Activated T-helper 1 cell treated with Interleukin-2 at 50 U/mL for 16 hours (primary cell): ENCODE measurements around the gene GDPD4.
A peak's percentile ranks its signal among the peaks of the same experiment; 100 is the strongest.

Experiments used
- DNase-seq: peaks from one replicate; pipeline ENCODE4 v3.0.0-alpha.2; 2020; ENCODE audit warnings: low read depth

Gene GDPD4

GRCh38 chr11:77189588-77190210, 111.8 kb downstream of the GDPD4 start:
- DNase-seq, result no peak

DNA sequence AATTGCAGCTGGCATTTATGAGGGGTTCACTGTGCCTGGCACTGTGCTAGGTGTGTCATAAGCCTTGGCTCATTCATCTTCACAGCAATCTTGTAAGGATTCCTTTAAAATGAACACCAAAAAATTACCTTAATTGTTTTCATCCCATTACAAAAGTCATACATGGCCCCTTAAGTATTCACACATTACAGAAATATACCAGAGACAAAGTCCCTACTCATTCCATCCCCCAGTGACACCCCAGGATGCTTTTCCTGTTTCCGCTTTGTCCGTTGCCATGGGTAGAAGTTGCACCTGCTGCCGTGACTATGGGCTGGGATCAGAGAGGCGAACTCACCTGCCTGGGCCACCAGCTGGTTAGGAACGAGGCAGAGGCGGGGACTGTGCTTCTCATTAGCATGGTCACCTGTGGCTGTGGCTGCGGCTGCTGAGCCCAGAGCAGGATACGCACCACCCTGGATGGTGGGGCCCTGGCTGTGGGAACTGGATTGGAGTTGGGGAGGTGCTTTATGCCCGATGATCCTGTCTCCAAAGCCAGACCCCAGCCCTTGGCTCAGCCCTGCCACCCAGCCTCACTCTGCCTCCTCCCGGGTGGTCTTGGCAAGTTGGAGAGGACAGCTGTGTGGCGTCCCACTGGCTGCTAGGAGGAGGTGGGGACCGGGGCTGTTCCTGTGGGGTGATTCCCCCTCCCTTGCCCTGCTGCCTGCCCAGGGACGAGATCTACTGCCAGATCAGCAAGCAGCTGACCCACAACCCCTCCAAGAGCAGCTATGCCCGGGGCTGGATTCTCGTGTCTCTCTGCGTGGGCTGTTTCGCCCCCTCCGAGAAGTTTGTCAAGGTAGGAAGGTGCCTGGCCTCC, 112.6 kb downstream of the GDPD4 start:
- no peak for DNase-seq

DNA sequence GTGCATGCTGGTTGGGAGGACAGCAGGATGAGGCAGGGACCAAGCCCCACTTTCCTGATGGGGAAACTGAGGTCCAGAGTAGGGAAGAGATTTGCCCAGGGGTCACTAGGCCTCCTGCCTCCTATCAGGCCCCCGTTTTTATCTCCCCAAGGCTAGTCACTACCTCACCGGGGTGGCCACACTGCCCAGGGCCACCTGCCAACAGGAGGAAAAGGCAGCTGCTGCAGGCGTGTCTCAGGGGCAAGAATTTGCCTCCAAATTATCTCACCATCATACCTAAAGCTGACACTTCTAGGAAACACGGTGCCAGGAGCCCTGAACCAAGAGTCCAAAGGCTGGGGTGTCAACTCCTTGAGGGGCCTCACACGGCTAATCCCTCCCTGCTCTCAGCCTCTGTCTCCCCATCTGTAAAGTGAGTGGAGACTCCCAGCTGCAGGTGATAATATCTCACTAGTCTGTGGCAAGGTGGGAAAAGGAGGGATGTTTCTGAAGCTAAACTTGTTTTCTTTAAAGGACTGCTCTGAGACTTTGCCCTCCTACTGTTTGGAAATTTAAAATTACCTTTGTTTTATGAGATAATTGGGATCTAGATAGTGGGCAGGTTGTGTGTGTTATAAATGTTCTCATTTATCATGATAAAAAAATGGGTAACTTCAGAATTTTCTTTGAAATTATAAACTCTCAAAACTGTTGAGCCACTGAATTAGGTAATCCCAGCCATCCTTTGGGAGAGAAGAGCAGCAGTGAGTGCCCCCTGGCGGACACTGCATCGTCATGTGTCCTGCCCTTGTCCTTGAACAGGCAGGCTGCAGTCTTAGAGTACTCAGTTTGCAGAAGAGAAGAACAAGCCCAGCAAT, 113.5 kb downstream of the GDPD4 start:
- peak; percentile 27 for DNase-seq

DNA sequence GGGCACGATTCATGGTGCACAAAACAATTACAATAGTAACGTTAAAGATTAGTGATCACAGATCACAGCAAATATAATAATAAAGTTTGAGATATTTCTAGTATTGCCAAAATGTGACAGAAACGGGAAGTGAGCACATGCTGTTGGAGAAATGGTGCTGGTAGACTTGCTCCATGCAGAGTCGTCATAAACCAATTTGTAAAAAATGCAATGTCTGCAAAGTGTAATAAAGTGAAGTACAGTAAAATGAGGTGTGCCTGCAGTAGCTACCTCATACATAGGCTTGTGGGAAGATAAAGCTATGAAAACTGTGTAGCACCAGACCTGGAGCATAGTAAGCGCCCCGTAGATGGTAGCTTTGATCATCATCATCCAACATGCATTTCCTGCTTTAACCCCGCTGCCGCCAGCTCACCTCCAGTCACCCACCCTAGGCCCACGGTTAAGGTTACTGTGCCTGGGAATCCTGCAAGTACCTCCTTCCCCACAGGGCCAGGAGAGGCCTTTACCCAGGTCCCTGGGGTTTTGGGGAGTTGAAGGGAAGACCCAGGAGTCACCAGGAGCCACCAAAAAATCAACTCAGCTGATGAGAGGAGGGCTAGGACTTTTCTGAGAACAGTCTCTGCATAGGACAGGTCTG, 114.3 kb downstream of the GDPD4 start:
- no peak for DNase-seq

GRCh38 chr11:77186302-77186701, 115.2 kb downstream of the GDPD4 start:
- no peak for DNase-seq

- no peak for DNase-seq
Measured at GRCh38 chr11:77184136-77184860, 117.2 kb downstream of the GDPD4 start.

DNA sequence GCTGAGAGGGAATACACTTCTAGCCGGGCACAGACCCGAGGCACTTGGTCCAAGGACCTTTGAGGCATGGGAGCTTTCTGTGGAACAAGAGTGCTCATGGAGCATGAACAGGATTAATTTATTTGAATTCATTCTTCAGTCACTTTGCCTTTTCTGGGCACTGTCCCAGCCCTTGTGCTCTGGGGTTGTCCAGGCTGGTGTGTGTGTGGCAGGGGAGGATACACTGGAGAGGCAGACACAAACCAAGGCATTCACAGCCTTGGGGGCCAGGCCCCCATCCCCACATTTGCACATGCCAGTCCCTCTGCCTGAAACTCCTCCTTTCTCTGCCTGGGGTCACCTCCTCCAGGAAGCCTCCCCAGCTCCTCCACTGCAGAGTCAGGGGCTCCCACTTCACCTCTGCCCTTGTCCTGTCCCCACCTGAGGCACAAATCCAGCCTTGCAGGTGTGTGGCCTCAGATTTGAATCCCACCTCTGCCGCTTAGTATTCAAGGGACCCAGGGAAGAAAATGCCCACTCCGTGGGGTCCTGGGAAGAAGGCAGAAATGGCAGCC, 118.0 kb downstream of the GDPD4 start:
- no peak for DNase-seq

DNA sequence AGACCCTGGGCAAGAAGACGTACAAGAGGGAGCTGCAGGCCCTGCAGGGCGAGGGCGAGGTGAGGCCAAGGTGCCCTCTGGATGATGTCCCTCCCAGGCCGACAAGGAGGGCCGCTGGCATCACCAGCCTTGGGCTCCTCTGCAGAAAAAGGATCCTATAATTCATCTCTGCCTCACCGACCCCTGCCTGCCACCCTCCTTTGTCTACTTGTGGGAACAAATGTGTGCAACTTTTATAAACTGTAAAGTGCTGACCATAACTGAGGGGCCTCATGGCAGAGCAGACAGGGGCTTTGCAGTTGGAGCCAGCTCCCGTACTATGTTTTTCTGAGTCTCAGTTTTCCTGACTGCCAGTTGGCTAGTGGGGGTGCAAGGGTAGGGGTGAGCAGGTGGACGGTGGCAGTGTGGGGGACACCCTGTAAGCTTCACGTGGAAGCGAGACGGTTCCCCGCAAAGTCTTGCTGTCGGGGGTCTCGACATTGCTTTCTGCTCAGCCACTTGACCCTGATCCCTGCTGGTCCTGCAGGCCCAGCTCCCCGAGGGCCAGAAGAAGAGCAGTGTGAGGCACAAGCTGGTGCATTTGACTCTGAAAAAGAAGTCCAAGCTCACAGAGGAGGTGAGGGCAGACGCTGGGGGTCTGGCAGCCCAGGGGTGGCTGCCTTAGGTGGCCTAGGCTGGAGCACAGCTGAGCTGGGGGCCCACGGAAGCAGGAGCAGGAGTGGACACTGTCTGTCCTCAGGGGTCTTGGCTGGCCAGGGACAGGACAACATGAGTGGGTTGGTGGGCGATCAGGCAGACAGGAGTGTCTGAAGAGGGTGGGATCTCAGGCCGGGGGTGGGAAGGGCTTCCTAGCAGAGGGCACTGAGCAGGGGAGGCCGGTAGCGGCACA, 118.7 kb downstream of the GDPD4 start:
- no peak for DNase-seq

GRCh38 chr11:77181799-77182541, 119.5 kb downstream of the GDPD4 start:
- DNase-seq, result no peak

DNA sequence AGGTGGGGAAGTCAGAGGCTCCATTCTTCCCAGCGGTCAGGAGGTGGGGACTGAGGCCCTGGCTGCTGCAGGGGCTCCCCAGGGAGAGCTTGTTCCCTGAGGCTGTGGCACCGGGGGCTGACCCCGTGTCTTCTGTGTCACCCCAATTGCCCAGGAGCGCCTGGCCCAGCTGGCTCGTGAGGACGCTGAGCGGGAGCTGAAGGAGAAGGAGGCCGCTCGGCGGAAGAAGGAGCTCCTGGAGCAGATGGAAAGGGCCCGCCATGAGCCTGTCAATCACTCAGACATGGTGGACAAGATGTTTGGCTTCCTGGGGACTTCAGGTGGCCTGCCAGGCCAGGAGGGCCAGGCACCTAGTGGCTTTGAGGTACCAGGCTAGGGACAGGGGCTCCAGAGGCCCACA, 120.3 kb downstream of the GDPD4 start:
- no peak for DNase-seq

DNA sequence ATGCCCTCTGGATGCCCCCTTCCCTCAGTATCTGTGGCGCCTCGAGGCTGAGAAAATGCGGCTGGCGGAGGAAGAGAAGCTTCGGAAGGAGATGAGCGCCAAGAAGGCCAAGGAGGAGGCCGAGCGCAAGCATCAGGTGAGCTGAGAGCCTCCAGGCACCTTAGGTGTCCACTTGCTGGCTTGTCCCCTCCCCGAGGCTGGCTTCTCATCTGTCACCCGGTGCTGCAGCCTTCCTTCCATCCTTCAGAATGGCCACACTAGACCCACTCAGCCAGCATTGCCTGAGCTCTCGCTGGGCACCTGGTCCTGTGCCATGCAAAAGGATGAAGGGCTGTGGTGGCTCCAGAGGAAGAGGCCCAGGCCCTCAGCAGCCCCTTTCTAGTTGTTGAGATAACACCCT, 121.1 kb downstream of the GDPD4 start:
- DNase-seq, result no peak

DNA sequence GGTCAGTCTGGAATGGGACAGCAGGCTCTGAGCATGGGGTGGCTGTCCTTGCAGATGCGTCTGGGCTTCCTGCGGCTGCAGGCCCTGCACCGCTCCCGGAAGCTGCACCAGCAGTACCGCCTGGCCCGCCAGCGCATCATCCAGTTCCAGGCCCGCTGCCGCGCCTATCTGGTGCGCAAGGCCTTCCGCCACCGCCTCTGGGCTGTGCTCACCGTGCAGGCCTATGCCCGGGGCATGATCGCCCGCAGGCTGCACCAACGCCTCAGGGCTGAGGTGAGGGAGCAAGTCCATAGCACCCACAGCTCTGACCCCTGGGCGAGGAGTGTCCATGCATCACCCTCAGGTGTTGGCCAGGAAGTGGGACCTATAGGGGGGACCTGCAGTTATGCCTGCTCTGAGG, 121.8 kb downstream of the GDPD4 start:
- no peak for DNase-seq

- DNase-seq, result no peak
Measured at GRCh38 chr11:77179048-77179447, 122.4 kb downstream of the GDPD4 start.

- DNase-seq, result no peak
Measured at GRCh38 chr11:77178150-77178549, 123.3 kb downstream of the GDPD4 start.

DNA sequence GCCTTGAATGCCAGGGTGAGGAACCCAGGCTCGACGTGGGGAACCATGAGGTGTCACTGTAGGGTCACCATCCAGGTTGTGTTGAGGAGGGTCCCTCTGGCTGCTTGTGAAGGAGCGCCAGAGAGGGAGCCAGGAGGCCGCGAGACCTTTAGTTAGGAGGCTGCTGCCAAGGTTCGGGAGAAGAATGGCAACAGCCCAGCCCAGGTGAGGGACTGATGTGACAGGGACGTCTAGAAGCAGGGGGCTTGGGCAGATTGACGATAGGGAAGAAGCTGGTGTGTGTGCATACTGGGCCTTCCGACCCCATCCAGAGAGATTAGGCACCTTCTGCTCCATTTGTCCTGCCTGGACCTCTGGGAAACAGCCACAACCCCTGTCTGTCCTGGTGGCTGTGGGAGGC, 124.5 kb downstream of the GDPD4 start:
- no peak for DNase-seq

DNA sequence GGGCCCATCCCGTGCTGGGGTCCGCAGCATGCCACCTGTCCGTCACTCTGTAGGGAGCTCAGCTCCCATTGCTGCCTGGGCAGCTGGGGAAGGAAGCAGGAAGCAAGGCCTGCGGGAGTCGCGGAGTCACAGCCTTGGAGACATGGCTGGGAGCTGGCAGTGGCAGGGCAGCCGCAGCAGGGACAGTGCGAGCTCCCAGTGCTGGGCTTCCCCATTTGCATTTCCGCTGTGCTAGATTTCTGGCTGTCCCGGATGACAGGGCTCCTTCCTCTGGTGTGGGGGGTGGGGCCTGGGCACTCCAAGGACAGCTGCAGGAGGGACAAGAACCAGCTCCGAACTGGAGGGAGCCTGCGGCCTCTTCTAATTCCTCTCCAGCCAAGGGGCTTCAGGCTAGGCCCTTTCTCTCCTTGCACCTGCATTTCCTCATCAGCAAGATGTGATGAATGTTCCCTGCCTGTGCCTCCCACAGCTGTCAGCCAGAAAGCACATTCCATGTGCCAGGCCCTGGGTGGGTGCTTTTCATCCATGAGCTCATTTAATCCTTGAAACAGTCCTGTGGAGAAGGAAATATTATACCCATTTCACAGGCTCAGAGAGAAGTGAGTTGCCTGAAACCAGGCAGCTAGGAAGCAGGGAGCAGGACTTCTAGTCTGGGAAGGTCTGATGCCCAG, 125.5 kb downstream of the GDPD4 start:
- no peak for DNase-seq

GRCh38 chr11:77175021-77175842, 126.3 kb downstream of the GDPD4 start:
- DNase-seq, result no peak

- no peak for DNase-seq
Measured at GRCh38 chr11:77174559-77174958, 126.9 kb downstream of the GDPD4 start.
